GM19438 (cell line): ENCODE data around the gene HSP90AB1.

Experiments used
- ATAC-seq: cut with Tn5 transposase; IDR thresholded peaks from one replicate; pipeline ENCODE4 v1.9.1; 2021; ENCODE audit warnings: low read depth; ENCODE audit not compliant: unreplicated experiment

Gene HSP90AB1

DNA sequence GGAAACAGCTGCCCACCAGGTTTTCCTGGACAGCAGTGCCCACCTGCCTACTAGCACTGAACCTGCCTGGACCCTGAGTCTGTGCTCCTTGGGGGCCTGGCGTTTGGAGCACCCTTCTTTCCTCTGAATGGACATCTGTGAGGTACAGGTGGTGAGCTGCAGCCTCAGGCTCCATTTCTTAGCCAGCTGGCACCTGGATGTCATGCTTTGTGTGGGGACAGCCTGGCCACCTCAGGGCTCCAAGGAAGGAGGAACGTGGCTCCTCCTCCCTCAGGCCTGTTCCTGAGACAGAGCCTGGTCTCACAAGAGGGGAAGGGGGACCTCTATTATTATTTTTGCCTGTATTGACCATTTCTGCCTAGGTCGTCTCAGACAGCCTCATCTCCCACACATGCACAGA lies 31.4 kb downstream of the HSP90AB1 start:
- no peak for ATAC-seq

DNA sequence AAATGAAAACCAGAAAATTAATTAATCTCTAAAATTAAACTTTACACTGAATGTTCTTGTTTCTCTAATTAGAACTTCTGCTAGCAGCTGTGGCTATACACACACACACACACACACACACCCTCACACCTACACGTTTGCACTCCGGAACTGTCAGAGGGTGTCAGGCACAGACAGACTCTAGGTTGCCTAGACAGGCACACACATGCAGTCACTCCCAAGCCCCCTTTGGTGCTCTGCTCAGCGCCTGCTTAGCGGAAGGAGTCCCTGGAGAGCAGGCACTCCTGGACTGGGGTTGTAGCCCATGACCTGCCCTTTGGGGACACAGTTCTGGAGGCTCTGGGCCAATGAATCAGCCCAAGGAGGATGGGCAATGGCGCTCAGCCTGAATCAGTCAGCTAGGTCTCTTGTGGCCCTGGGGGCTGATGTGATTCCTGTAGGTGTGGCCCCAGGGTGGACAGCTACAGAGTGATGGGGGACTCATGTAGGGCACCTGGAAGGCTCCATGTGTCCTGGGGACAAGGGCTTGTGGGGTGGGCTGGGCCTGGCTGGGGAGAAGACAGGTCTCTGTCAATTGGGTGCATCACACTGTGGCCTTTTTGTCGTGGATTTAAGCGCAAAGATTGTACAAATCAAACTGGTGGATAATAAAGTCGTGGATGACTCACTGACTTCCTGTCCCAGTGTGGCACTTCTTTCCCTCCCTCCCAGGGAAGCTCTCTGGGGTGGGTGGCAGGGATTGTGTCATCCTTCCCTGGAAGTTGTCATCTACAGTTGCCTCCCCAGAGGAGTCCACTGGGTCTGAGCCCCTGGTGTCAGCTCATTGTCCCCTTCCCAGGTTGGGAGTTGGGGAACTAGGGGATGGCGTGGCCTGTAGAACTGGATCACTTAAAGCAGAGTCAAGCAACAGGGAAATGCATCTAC lies 32.1 kb downstream of the HSP90AB1 start:
- no peak for ATAC-seq

DNA sequence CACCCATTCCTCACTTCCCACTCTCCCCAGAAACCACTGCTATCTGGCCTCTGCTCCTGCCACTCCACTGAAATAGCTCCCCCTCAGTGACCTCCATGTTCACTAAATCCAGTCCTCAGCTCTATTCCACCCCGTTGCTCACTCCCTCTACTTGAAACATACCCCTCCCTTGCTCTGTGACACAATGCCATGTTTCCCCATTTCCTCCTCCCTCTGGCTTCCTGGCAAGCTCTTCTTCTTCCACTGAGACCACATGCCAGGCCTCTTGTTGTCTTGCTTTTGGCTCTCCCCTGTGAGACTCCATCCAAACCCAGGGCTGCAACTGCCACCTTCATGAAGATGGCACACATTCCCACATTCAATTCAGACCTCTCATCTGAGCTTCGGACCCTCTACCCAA lies 37.2 kb downstream of the HSP90AB1 start:
- ATAC-seq: no peak

- no peak for ATAC-seq
These were observed 38.0 kb downstream of the HSP90AB1 start for GRCh38 chr6:44284867-44285266.

DNA sequence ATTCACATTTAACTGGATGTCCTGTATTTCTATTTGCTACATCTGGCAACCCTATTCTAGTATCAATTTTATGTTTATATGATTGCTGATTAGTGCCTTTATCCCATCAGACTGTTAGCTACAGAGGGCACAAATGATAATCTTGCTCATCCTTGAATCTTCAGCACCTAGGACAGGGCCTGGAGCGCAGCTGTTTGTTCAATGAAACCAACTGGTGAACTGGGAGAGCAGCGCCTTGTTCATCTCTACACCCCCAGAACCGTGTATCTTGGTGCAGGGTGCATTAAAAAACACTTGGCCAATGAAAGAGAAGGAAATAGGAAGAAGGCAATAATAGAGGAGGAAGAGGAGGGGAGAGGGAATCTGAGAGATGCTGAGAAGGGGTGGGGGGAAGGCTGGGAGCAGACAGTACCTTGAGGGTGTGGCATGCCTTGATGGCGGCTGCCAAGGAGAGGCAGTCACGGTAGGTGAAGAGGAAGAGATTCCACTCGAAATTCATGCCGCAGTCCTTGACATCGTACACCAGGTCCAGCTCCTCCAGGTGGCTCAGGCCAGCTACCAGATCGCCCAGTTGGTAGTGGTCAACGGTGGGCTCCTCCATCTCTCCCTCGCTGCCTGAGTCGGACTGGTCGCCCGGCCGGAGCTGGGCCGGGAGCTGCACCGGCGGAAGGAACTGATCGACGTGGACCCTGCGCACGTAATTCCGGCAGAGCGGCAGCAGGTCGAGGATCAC lies 38.8 kb downstream of the HSP90AB1 start:
- no peak for ATAC-seq

DNA sequence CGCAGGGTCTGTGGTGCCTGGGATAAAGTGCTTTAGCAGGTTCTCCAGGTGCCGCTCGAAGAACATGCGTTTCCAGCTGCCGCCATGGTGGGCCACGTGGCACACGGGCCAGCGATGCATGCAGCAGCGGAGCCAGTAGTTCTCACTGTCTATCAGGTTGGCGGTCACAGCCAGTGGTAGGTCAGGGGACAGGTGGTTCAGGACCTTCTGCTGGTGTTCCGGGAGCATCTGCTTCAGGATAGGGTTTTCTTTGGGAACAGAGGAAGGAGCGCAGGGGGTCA lies 39.3 kb downstream of the HSP90AB1 start:
- ATAC-seq: no peak

GRCh38 chr6:44286747-44287146 lies 39.8 kb downstream of the HSP90AB1 start:
- ATAC-seq: no peak

GRCh38 chr6:44289726-44290260 lies 42.9 kb downstream of the HSP90AB1 start:
- no peak for ATAC-seq

GRCh38 chr6:44291841-44292240 lies 44.9 kb downstream of the HSP90AB1 start:
- ATAC-seq: no peak

DNA sequence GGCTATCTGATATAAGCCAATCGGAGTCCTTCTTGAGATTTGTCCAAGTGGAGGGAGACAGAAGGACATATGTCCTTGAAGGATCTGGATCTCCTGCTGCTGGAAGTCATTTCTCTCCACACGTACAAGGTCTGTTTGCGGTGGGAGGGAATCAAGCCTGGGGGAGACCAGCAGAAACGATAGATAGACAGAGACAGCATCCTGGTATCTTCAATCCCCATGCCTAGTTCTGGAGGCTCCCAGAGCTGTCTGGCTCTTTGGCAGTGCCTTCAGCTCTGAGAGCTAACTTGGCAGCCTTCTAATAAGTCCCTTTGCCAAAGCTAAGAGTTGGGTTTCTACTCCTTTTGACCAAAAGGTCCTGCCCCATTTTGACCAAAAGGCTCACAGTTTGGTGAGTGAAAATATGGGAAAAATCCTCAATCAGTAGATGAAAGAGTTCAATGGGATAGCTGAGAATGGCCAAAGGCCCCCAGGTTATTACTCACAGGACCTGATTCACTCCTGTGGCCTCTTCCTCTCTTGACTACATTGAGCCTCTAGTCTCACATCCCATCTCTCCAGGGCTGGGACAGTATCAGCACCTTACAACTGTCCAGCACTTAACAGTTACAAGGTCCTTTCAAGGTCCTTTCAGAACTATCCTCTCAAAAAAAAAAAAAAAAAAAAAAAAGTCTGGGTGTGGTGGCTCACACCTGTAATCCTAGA lies 45.9 kb downstream of the HSP90AB1 start:
- no peak for ATAC-seq

GRCh38 chr6:44294832-44295791 lies 48.2 kb downstream of the HSP90AB1 start:
- no peak for ATAC-seq

DNA sequence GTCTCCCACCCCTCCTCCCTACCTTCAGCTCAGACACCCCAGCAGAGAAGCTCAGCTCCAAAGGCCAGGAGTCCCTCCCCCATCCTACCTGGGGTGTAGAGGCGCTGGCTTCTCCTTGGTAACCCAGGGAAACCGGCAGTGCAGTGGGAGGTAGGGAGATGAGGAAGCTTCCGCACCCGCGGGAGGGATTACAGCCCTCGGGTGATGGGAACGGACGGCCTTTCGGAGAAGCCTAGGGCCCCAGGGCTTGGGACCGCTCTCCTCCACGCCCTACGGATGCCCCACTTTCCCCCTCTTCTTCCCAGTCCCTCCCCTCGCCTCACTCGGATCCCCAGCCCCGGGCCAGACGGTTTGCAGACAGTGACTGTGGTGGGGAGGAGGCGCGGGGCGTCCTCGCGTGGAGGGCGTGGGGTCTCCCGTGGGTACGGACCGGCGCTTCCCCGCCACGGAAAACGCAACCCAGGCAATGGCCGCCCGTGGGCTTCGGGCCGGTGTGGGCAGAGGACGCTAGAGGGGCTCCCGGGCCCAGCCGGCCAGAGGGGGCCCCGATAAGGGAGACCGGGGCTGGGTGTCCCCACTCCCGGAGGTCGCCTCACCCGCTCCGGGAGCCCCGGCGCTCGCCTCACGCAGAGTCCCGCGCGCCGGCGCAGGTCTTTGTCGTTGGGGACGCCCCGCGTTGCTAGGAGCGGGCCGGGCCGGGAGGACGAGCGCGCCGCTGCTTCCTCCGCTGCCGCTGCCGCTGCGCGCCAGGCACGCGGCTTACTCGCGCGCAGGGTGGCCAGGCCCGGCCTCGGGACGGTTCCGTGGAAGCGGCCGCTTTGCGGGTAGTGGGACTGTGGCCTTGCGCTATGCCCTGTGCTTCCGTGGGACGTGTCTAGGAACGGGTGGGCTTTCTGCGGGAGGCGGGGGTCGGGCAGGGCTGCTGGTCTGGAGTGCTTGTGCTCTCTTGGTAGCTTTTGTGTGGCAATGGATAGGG lies 50.5 kb downstream of the HSP90AB1 start:
- ATAC-seq: no peak

GRCh38 chr6:44298055-44298803 lies 51.3 kb downstream of the HSP90AB1 start:
- ATAC-seq: no peak

GRCh38 chr6:44298864-44299263 lies 52.0 kb downstream of the HSP90AB1 start:
- no peak for ATAC-seq

GRCh38 chr6:44300292-44300823 lies 53.5 kb downstream of the HSP90AB1 start:
- no peak for ATAC-seq

DNA sequence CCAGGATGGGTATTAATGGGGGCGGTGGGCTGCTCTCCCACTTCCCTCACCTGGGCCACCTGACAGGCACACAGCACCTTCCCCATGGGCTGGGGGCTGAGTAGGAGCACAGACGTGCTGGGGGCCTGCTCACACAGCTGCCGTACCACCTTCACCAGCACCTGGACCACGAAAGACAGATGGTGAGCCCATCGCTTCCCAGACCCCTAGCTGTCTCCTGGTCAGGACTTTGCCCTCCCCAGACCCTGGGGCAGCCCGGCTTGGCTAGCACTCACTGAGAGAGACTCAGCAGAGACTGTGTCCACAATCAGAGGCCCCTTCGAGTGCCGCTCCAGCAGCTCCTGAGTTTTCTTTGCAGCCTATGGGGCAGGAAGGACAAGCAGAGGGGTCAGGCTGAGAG lies 54.2 kb downstream of the HSP90AB1 start:
- ATAC-seq: no peak

DNA sequence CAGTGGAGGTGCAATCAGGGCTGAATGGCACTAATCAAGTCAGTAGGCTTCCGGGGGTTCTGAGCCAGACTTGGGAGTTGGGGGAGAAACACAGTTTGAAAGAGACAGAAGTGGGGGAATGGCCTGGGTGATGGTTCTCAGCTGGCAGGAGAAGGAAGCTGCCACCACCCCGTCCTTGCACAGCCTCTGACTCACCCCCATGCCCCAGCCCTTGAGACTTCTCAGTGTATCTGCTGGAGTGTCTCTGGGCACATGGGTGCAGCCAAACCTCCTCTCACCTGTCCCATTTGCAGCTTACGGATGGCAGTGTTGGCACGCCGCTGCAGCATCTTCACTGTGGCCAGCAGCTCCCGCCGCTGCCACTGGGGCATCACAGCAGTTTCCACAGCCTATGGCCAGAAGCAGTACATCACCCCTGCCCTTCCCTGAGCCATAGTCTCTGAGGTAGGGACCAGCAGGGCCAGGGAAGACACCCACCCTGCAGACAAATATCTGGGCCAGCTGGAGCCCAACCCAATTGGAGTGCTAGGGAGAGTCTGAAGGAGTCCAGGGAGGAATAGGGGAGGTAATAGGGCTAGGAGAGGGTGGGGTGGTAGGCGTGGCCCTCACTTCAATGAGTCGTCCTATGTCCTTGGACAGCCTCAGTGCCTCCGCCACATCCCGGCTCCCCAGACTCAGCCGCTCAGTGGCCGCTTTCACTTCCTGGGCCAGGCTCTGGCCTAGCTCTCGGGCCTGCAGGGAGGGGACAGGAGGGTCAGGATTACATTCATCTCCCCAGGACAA lies 55.1 kb downstream of the HSP90AB1 start:
- ATAC-seq: no peak
